ENCODE measurements around the gene RNASE9. TPM values are rescaled to one million over a fixed set of nuclear protein-coding genes. Genes with fewer than 3 reads are reported as not detected.
"Not testable (repeated sequence)": the region's sequence is repeated elsewhere in the genome, so short reads cannot be mapped to it uniquely, and the experiment has no call there.

Gene RNASE9
- total RNA-seq, 2 donors from 2014 or later: not detected

GRCh38 chr14:20597108-20597507, 36.3 kb upstream of the RNASE9 start:
- TF ChIP-seq CTCF (IDR thresholded peaks at IDR 0.05): no peak
- Histone ChIP-seq H3K4me3 (no peak overlapping the region), H3K27ac (no peak overlapping the region), H3K4me1 (no peaks in the 10 kb centered on the region), H3K9me3 (no peaks in the 10 kb centered on the region), H3K36me3 (no peaks in the 10 kb centered on the region), H3K27me3 (no peaks in the 10 kb centered on the region)
- no peak for DNase-seq (ENCODE audit: low spot score)

GRCh38 chr14:20595726-20596125, 34.9 kb upstream of the RNASE9 start:
- not testable (repeated sequence) for H3K4me3 ChIP-seq; H3K27me3 ChIP-seq; H3K36me3 ChIP-seq; H3K9me3 ChIP-seq; DNase-seq (ENCODE audit: low spot score); H3K27ac ChIP-seq; H3K4me1 ChIP-seq

DNA sequence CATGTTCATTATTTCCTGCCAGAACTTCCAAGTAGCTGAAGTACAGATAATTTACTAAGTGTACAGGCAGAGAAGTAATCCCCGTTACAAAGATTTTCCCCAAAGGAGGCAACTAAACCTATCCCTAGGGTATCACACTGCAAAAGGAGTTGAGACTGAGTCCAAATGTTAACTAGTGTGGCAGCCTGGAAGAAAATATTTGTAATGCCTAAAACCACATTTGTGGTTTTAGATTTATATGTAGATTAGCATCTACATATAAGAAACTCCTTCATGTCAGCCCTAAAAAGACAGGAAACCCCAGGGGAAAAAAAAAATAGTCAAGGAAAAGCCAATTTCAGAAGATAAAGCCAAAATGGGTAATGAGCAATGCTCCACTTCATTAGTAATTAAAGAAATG, 31.7 kb upstream of the RNASE9 start:
- no peaks in the 10 kb centered on the region for H3K27me3 ChIP-seq
- H3K4me1 ChIP-seq: no peaks in the 10 kb centered on the region
- H3K9me3 ChIP-seq: no peaks in the 10 kb centered on the region
- H3K36me3 ChIP-seq: no peaks in the 10 kb centered on the region
- no peak for DNase-seq (ENCODE audit: low spot score)
- H3K4me3 ChIP-seq: no peak overlapping the region
- no peak for TF ChIP-seq CTCF (IDR thresholded peaks at IDR 0.05)
- H3K27ac ChIP-seq: no peak overlapping the region

DNA sequence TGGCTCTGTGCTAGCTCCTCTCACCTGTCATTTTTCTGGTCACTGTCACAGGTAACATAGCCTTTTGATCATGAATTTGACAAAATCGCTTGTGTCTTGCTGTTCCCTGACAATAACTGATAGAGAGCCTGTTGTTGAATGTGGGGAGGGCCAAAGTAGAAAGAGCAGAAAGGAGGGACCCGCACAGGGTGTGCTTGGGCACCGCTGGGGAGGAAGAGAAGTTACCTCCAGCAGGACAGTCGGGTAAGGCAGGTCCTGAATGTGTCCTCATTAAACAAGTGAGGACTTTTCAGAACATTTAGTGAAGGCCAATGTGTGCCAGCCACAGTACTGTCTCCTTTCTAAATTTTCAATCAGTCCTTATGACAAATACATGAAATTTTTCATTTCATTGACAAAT, 30.4 kb upstream of the RNASE9 start, which contains the start of gene RNASE12:
Gene RNASE12, minus strand, starts transcription at position 142 of the 400 bp plus-strand sequence. CDS start 653 bp downstream, outside the sequence.
- no peaks in the 10 kb centered on the region for H3K36me3 ChIP-seq
- no peak for DNase-seq (ENCODE audit: low spot score)
- no peak for TF ChIP-seq CTCF (IDR thresholded peaks at IDR 0.05)
- H3K4me1 ChIP-seq: no peaks in the 10 kb centered on the region
- H3K27ac ChIP-seq: no peak within 1 kb of the TSS
- no peak within 1 kb of the TSS for H3K4me3 ChIP-seq
- no peaks in the 10 kb centered on the region for H3K9me3 ChIP-seq
- H3K27me3 ChIP-seq: no peaks in the 10 kb centered on the region

DNA sequence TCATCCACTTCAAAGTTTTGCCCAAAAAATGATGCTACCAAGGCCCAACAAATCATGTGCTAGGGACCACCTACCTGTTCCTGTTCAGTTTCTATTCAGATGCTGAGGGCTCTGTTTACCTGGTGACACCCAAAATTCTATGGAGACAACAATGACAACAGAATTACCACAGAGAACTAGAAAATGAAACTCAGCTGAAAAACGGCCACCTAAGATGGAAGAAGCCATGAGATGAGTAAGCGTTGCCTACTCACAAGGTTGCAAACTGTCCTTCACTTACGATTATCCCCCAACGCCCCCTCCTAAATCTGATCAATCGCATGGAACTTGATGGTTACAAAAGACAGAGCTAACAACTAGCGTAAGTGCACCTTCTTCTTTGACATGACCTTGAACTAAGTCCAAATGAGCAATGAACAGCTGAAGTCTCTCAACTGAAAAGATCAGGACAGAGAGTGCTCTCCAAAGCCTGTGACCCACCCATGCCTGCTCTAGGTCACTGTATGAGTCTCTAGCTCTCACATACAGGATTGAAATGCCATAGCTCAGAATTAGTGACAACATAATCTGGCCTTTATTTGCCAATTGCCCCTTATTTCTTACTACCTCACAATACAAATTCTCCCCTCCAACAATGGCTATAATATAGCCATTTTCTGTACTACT, 26.8 kb upstream of the RNASE9 start, which contains the start of gene RNASE11:
Gene RNASE11, minus strand, starts transcription at position 513 of the 666 bp plus-strand sequence.
- H3K27me3 ChIP-seq: no peaks in the 10 kb centered on the region

GRCh38 chr14:20583908-20584307, 23.1 kb upstream of the RNASE9 start:
- H3K4me3 ChIP-seq: no peak overlapping the region
- H3K4me1 ChIP-seq: no peaks in the 10 kb centered on the region
- no peak for DNase-seq (ENCODE audit: low spot score)
- H3K27ac ChIP-seq: no peak overlapping the region
- no peaks in the 10 kb centered on the region for H3K9me3 ChIP-seq
- no peak for TF ChIP-seq CTCF (IDR thresholded peaks at IDR 0.05)
- H3K36me3 ChIP-seq: no peaks in the 10 kb centered on the region
- H3K27me3 ChIP-seq: no peaks in the 10 kb centered on the region

More for the DNA sequence above, 26.8 kb upstream of the RNASE9 start, which contains the start of gene RNASE11:
- Histone ChIP-seq H3K4me1 (no peaks in the 10 kb centered on the region), H3K27ac (no peak within 1 kb of the TSS), H3K36me3 (no peaks in the 10 kb centered on the region), H3K4me3 (no peak within 1 kb of the TSS), H3K9me3 (no peaks in the 10 kb centered on the region)
- DNase-seq (ENCODE audit: low spot score): no peak
- no peak for TF ChIP-seq CTCF (IDR thresholded peaks at IDR 0.05)

All from right atrium auricular region (tissue), 2 donors.